ENCODE data around the gene CRELD2.

Gene CRELD2

GRCh38 chr22:49911881-49912625 is 6.4 kb upstream of the CRELD2 start:
- DNase-seq (ENCODE audit: low spot score): no peak

GRCh38 chr22:49913026-49913425 is 5.4 kb upstream of the CRELD2 start:
- DNase-seq (ENCODE audit: low spot score): no peak

GRCh38 chr22:49913446-49913845 is 5.0 kb upstream of the CRELD2 start:
- DNase-seq (ENCODE audit: low spot score): no peak

- DNase-seq (ENCODE audit: low spot score): no peak
Measured at GRCh38 chr22:49914256-49914655, 4.2 kb upstream of the CRELD2 start.

GRCh38 chr22:49915610-49916009 is 2.8 kb upstream of the CRELD2 start:
- DNase-seq (ENCODE audit: low spot score): no peak

GRCh38 chr22:49916831-49917230 is 1.6 kb upstream of the CRELD2 start:
- DNase-seq (ENCODE audit: low spot score): no peak

- no peak for DNase-seq (ENCODE audit: low spot score)
Measured at GRCh38 chr22:49918911-49919881, 762 bp downstream of the CRELD2 start.

- DNase-seq (ENCODE audit: low spot score): no peak
Measured at GRCh38 chr22:49920859-49921258, 2.4 kb downstream of the CRELD2 start.

GRCh38 chr22:49921508-49922278 is 3.3 kb downstream of the CRELD2 start:
- DNase-seq (ENCODE audit: low spot score): no peak

GRCh38 chr22:49922484-49922883 is 4.0 kb downstream of the CRELD2 start:
- DNase-seq (ENCODE audit: low spot score): no peak

GRCh38 chr22:49922926-49923325 is 4.5 kb downstream of the CRELD2 start:
- DNase-seq (ENCODE audit: low spot score): no peak

GRCh38 chr22:49923445-49923844 is 5.0 kb downstream of the CRELD2 start:
- DNase-seq (ENCODE audit: low spot score): no peak

GRCh38 chr22:49924113-49924833 is 5.8 kb downstream of the CRELD2 start:
- DNase-seq (ENCODE audit: low spot score): no peak

- no peak for DNase-seq (ENCODE audit: low spot score)
Measured at GRCh38 chr22:49925525-49926128, 7.2 kb downstream of the CRELD2 start.

- DNase-seq (ENCODE audit: low spot score): no peak
Measured at GRCh38 chr22:49926916-49927315, 8.5 kb downstream of the CRELD2 start.

GRCh38 chr22:49927483-49928184 is 9.2 kb downstream of the CRELD2 start:
- no peak for DNase-seq (ENCODE audit: low spot score)

GRCh38 chr22:49928185-49928495 is 9.7 kb downstream of the CRELD2 start:
- DNase-seq (ENCODE audit: low spot score): no peak

- DNase-seq (ENCODE audit: low spot score): no peak
Measured at GRCh38 chr22:49928555-49929210, 10.2 kb downstream of the CRELD2 start.

GRCh38 chr22:49929211-49929979 is 11.0 kb downstream of the CRELD2 start:
- DNase-seq (ENCODE audit: low spot score): peak; percentile 92
